ENCODE results near the gene PFKM.
"Not testable (repeated sequence)": the region's sequence is repeated elsewhere in the genome, so short reads cannot be mapped to it uniquely, and the experiment has no call there.

PFKM gene

DNA sequence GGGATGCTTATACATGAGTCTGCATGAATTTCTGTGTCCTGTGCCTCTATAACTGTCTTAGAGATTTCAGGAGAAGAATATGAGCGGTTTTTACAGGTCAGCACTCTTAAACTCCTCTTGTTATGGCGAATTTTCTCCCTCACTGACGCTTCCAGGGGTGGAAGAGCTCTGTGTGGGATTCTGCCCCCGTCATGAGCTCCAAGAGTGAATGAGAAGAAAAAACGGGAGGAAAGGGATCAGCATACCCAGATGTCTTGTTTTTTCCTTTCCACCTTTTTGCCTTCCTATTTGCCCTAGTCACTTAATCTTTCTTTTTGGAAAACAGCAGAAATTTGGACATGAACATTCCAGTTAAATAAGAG is 651 bp downstream of the PFKM start:
- peak overlapping the region; percentile 79 for H3K27ac ChIP-seq
- TF ChIP-seq, protein P1, sequence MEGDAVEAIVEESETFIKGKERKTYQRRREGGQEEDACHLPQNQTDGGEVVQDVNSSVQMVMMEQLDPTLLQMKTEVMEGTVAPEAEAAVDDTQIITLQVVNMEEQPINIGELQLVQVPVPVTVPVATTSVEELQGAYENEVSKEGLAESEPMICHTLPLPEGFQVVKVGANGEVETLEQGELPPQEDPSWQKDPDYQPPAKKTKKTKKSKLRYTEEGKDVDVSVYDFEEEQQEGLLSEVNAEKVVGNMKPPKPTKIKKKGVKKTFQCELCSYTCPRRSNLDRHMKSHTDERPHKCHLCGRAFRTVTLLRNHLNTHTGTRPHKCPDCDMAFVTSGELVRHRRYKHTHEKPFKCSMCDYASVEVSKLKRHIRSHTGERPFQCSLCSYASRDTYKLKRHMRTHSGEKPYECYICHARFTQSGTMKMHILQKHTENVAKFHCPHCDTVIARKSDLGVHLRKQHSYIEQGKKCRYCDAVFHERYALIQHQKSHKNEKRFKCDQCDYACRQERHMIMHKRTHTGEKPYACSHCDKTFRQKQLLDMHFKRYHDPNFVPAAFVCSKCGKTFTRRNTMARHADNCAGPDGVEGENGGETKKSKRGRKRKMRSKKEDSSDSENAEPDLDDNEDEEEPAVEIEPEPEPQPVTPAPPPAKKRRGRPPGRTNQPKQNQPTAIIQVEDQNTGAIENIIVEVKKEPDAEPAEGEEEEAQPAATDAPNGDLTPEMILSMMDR (conservative IDR thresholded peaks at IDR 0.05; ENCODE audit: low read depth), result no peak
- CTCF ChIA-PET, result interaction anchor here (0.6 kb wide), 1 partner anchor 140 kb away, joined by 3 read pairs; no protein-coding TSS in a partner anchor
- peak; percentile 34 for DNase-seq (ENCODE audit: low spot score)
- POLR2A ChIA-PET (ENCODE audit: low non-redundant PET), result no interaction called here

DNA sequence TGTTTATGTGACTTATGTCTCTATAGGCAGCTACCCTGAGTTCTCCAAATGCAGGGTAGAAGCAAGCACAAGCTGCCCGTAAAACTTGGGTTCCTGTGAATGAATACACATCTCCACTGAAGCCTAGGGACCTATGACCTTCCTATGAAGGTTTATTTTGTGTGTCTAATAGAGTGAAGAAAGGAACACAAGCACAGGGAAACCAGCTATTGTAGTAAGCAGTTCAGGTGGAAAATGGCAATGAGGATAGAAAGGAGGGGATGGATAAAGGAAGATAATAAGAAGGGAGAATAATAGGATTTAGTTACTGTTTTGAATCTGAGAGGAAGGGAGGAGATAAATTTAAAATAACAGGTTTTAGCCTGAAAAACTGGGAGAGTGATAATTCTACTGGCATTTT is 2.4 kb downstream of the PFKM start:
- TF ChIP-seq, protein P1 (conservative IDR thresholded peaks at IDR 0.05; ENCODE audit: low read depth), result no peak
- DNase-seq (ENCODE audit: low spot score), result no peak
- H3K27ac ChIP-seq, result no peak overlapping the region
- CTCF ChIA-PET, result no interaction called here
- POLR2A ChIA-PET (ENCODE audit: low non-redundant PET), result no interaction called here

GRCh38 chr12:48122065-48122834 is 3.1 kb downstream of the PFKM start:
- CTCF ChIA-PET, result no interaction called here
- no peak for DNase-seq (ENCODE audit: low spot score)
- TF ChIP-seq, protein P1 (conservative IDR thresholded peaks at IDR 0.05; ENCODE audit: low read depth), result no peak
- POLR2A ChIA-PET (ENCODE audit: low non-redundant PET), result interaction anchor here (0.5 kb wide), 1 partner anchor 293 kb away, joined by 3 read pairs; no protein-coding TSS in a partner anchor
- no peak overlapping the region for H3K27ac ChIP-seq

- POLR2A ChIA-PET (ENCODE audit: low non-redundant PET), result no interaction called here
- no peak for DNase-seq (ENCODE audit: low spot score)
- TF ChIP-seq, protein P1 (conservative IDR thresholded peaks at IDR 0.05; ENCODE audit: low read depth), result no peak
- CTCF ChIA-PET, result no interaction called here
- no peak overlapping the region for H3K27ac ChIP-seq
Measured at GRCh38 chr12:48123169-48123568, 4.0 kb downstream of the PFKM start.

DNA sequence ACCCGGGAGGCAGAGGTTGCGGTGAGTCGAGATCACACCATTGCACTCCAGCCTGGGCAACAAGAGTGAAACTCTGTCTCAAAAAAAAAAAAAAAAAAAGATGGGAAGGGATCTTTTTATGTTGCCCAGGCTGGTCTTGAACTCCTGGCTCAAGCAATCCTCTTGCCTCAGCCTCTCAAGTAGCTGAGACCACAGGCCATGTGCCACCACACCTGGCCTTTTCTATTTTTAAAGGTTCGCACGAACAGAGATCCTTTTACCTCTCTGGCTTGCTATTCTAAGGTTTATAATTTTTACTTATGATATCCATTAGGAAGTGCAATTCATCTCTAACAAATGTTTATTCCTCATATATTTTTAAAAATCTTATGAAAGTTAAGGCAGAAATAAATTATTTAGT is 6.4 kb downstream of the PFKM start:
- DNase-seq (ENCODE audit: low spot score); H3K27ac ChIP-seq; POLR2A ChIA-PET (ENCODE audit: low non-redundant PET): not testable (repeated sequence)
- CTCF ChIA-PET, result interaction anchor here (0.7 kb wide), 1 partner anchor 363 kb away, joined by 4 read pairs; no protein-coding TSS in a partner anchor

DNA sequence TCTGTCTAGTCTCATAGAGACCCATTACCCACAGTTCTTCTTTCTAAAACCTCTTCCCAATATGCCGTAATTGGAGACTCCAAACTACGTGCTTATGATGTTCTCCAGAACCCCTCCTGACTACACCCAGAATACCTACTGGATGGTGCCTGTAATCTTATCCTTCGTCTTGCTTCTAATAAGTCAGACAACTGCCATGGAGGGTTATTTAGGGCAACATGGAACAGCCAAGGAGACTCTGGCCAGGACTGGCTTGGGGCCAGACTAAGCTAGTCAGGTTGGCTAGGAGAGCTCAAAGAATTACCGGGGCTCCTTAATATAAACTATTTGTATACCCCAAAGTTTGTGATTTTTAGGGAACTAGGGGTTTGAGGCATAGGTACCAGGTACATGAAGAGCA is 6.8 kb downstream of the PFKM start:
- POLR2A ChIA-PET (ENCODE audit: low non-redundant PET), result no interaction called here

More for the DNA sequence above, 6.8 kb downstream of the PFKM start:
- CTCF ChIA-PET, result no interaction called here
- DNase-seq (ENCODE audit: low spot score), result no peak
- TF ChIP-seq, protein P1 (conservative IDR thresholded peaks at IDR 0.05; ENCODE audit: low read depth), result no peak
- no peak overlapping the region for H3K27ac ChIP-seq

Measured in RWPE1 (cell line).